T-cell (primary cell): ENCODE measurements around the gene BABAM1. TPM values are rescaled to one million over a fixed set of nuclear protein-coding genes. Genes with fewer than 3 reads are reported as not detected.

Experiments
- ATAC-seq, 4 experiments: fragments of 200-7000 bp in 3 of 4; fragments of 150-1000 bp in 1 of 4; cut with Tn5 transposase; replicated peaks in 1 of 4; 1 replicate in 3 of 4; 2 replicates in 1 of 4; pipeline ENCODE4 v1.10.0; 2021; ENCODE audit warnings: moderate library complexity in 3 of 4, mild to moderate bottlenecking in 2 of 4, moderate number of reproducible peaks in 1 of 4
- CTCF ChIA-PET, 2 donors: fragments of 300-600 bp; sonication (Branson Sonifier 250); formaldehyde crosslinking; loops; one replicate each; lab custom pipeline; 2022; ENCODE audit warnings: antibody characterized with exemption in 2 of 2; lab: Charles Lee
- POLR2A ChIA-PET, 2 donors: fragments of 300-600 bp; sonication (Branson Sonifier 250); formaldehyde crosslinking; loops; one replicate each; lab custom pipeline; 2022; ENCODE audit warnings: antibody characterized with exemption in 2 of 2; lab: Charles Lee
- DNase-seq, 35 experiments: peaks; one replicate each; pipeline versions ENCODE4 v3.0.0 to v3.0.0-alpha.2; 2013 to 2023
- H3K27ac ChIP-seq: one replicate; pipeline ENCODE4 v1.5.1; 2013; ENCODE audit warnings: low read length
- H3K27me3 ChIP-seq, 2 experiments: replicated peaks in 1 of 2; 1 replicate in 1 of 2; 2 replicates in 1 of 2; pipeline versions ENCODE4 v1.6.1 to v1.7.0; 2013; ENCODE audit warnings: low read length in 1 of 2, mixed read lengths in 1 of 2; ENCODE audit not compliant: control insufficient read depth in 2 of 2, insufficient read depth in 2 of 2; ENCODE audit errors: extremely low read depth in 1 of 2
- H3K36me3 ChIP-seq, 2 donors: 1 replicate in 1 of 2; 2 replicates in 1 of 2; pipeline versions ENCODE4 v1.6.1 to v1.7.0; 2013; ENCODE audit warnings: low read length in 1 of 2; ENCODE audit not compliant: control insufficient read depth in 2 of 2, insufficient read depth in 1 of 2; ENCODE audit errors: extremely low read depth in 1 of 2
- H3K4me1 ChIP-seq, 2 experiments: 1 replicate in 1 of 2; 2 replicates in 1 of 2; pipeline versions ENCODE4 v1.6.1 to v1.7.0; 2013; ENCODE audit warnings: low read length in 2 of 2, mixed read lengths in 1 of 2; ENCODE audit not compliant: insufficient read depth in 2 of 2, control insufficient read depth in 1 of 2; ENCODE audit errors: extremely low read depth in 1 of 2
- H3K4me3 ChIP-seq, 2 donors: 1 replicate in 1 of 2; 2 replicates in 1 of 2; pipeline versions ENCODE4 v1.5.1 to v1.7.0; 2013; ENCODE audit warnings: mild to moderate bottlenecking in 2 of 2, low read length in 1 of 2, moderate library complexity in 1 of 2; ENCODE audit not compliant: control insufficient read depth in 1 of 2; ENCODE audit errors: extremely low read depth in 1 of 2
- H3K9me3 ChIP-seq: 2 replicates; pipeline ENCODE4 v1.7.0; 2013
- H3K27ac Mint-ChIP-seq, 2 donors: one replicate each; pipeline ENCODE4 v1.8.0; 2020 to 2021; ENCODE audit warnings: mild to moderate bottlenecking in 2 of 2, mixed read lengths in 2 of 2
- H3K27me3 Mint-ChIP-seq, 2 donors: one replicate each; pipeline ENCODE4 v1.8.0; 2021 to 2022; ENCODE audit warnings: mixed read lengths in 2 of 2
- H3K36me3 Mint-ChIP-seq: one replicate; pipeline ENCODE4 v1.8.0; 2021; ENCODE audit warnings: mixed read lengths
- H3K4me1 Mint-ChIP-seq, 3 donors: one replicate each; pipeline ENCODE4 v1.8.0; 2020 to 2022; ENCODE audit warnings: mixed read lengths in 3 of 3, mild to moderate bottlenecking in 1 of 3
- H3K4me3 Mint-ChIP-seq, 3 donors: one replicate each; pipeline ENCODE4 v1.8.0; 2020 to 2022; ENCODE audit warnings: mild to moderate bottlenecking in 3 of 3, mixed read lengths in 3 of 3, moderate library complexity in 3 of 3
- H3K9me3 Mint-ChIP-seq, 3 donors: one replicate each; pipeline ENCODE4 v1.8.0; 2020 to 2022; ENCODE audit warnings: mixed read lengths in 3 of 3
- WGBS: methylation state at CpG from one replicate; pipeline ENCODE4 v1.1.5; 2013; ENCODE audit warnings: missing lambda C conversion rate; ENCODE audit not compliant: insufficient coverage; 5-methylcytosine and 5-hydroxymethylcytosine counted together
- total RNA-seq, 35 experiments: library from RNA in 6 of 35; stranded (reverse) in 6 of 35; fragments of 120-200 nt in 1 of 35; gene quantifications; one replicate each; pipeline versions ENCODE4 v1.2.1 to v1.2.4 and lab custom pipeline; 2013 to 2026

The BABAM1 gene
- total RNA-seq, 5 donors from 2014 or later (not counting 1 experiment from before 2014, with no cell fraction given), result 76.7 to 130 (median 117) TPM

DNA sequence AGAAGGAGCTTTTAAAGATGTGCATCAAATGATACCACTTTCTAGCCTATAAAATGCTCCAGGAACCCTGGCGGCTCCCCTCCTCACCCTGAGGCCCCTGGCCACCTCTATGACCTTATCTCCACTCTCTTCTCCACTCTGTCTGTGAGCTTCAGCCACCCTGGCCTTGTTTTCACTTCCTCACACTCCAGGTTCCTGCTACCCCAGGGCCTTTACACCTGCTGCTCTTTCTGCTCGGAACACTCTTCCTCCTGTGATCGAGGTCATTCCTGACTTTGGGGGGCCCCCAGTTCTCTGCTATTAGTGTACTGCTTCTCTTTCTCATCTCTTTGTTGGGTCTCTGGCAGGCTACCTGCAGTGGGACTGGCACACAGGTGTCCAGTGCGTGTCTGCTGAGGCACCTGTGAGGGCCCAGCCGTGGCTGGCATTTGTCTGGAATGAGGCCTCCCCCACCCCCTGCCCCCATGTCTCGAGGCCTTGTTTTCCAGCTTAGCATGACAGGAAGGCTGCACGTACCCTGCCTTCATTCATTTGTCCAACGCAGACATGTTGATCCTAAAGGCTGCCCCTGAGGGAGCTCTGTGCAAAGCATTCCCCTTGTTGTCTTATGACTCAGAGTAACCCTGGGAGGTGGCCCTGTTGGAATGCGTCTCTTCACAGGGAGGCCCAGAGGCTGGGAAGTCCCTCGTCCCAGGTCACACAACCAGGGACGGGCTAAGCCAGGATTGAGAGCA is 44.4 kb downstream of the BABAM1 start:
- Mint-ChIP-seq H3K27me3 (no peaks in the 10 kb centered on the region), H3K4me1 (peaks cover 32 to 40% (median 38%) of the 10 kb centered on the region in 3 donors), H3K9me3 (no peaks in the 10 kb centered on the region), H3K27ac (peak overlapping the region in 1 of 2 donors; percentile 44), H3K4me3 (peak overlapping the region; percentile 41 to 96 (median 60)), H3K36me3 (peaks cover 14% of the 10 kb centered on the region)
- Histone ChIP-seq H3K27me3 (no peaks in the 10 kb centered on the region), H3K4me1 (peaks cover 6 to 41% of the 10 kb centered on the region in 2 experiments), H3K27ac (no peak overlapping the region), H3K36me3 (peaks cover 10 to 34% of the 10 kb centered on the region in 2 donors), H3K9me3 (no peaks in the 10 kb centered on the region), H3K4me3 (no peak overlapping the region)
- WGBS, result 92% methylated on average over 10 of the region's 11 CpGs
- CTCF ChIA-PET, result interaction anchor here in 1 of 2 donors (0.5 to 0.6 kb wide), 2 partner anchors 15 to 27 kb away, joined by 7 to 9 read pairs; no protein-coding TSS in a partner anchor
- POLR2A ChIA-PET, result no interaction called here
- DNase-seq, result no peak
- ATAC-seq, result no peak

GRCh38 chr19:17312189-17313113 is 45.2 kb downstream of the BABAM1 start:
- Histone ChIP-seq H3K27me3 (no peaks in the 10 kb centered on the region), H3K4me3 (no peak overlapping the region), H3K27ac (no peak overlapping the region), H3K4me1 (peaks cover 6 to 38% of the 10 kb centered on the region in 2 experiments), H3K36me3 (peaks cover 10 to 34% of the 10 kb centered on the region in 2 donors), H3K9me3 (no peaks in the 10 kb centered on the region)
- H3K9me3 Mint-ChIP-seq, result no peaks in the 10 kb centered on the region
- peak overlapping the region in 1 of 3 donors; percentile 96 for H3K4me3 Mint-ChIP-seq
- no peaks in the 10 kb centered on the region for H3K27me3 Mint-ChIP-seq
- ATAC-seq (no peak), DNase-seq (no peak)
- H3K4me1 Mint-ChIP-seq, result peaks cover 32 to 37% (median 34%) of the 10 kb centered on the region in 3 donors
- CTCF ChIA-PET, result interaction anchor here in 1 of 2 donors (0.6 kb wide), 2 partner anchors 28 to 649 kb away, joined by 5 to 9 read pairs; no protein-coding TSS in a partner anchor
- POLR2A ChIA-PET, result interaction anchor here (0.5 to 0.6 kb wide), 2 partner anchors 25 to 122 kb away, joined by 3 read pairs; no protein-coding TSS in a partner anchor
- no peak overlapping the region for H3K27ac Mint-ChIP-seq
- WGBS, result 96% methylated on average over 17 of the region's 20 CpGs
- H3K36me3 Mint-ChIP-seq, result peaks cover 14% of the 10 kb centered on the region

DNA sequence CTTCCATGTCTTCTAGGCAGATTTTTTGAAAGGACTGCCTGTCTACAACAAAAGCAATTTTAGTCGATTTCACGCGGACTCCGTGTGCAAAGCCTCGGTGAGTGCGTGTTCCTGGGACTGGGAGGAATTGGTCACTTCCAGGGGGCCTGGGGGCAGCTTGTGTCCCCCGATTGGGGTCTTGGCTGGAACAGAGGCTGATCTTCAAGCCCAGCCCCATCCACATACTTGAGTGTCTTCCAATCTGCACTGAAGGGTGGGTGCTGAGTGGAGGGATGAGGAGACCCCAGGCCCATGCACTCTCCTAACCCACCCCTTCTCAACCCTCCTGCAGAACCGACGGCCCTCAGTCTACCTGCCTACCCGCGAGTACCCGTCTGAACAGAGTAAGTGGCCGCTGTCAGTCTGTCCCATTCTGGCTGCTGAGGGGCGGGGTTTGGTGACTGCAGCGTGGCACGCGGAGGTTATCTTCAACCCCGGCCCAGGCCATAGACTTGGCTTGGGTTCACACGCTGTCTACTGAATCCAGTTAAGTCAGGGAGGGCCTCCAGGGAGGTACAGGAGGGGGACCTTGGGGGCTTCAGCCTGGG is 46.9 kb downstream of the BABAM1 start:
- CTCF ChIA-PET, result no interaction called here

DNA sequence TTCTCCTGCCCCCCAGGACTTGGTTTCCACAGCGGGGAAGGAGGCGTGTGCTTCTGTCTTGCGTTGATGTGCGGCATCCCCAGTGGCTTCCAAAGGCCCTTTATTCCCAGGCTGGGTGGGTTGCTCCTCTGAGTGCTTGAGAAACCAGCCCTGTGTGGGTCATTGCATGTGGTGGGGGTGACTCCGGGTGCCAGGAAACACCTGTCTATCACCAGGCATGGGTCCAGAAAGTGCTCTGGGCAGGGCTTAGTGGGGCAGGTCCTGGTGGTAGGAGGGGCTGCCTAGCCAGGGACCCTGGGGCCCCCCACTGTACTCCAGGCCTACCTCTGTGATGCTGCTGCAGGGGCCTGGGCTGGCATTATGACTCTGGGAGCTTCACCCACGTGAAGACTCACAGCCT is 51.7 kb downstream of the BABAM1 start:
- POLR2A ChIA-PET, result no interaction called here
- no peaks in the 10 kb centered on the region for H3K9me3 ChIP-seq
- H3K4me1 Mint-ChIP-seq, result peaks cover 4 to 12% (median 7%) of the 10 kb centered on the region in 3 donors
- no peak overlapping the region for H3K4me3 Mint-ChIP-seq
- no peak for ATAC-seq
- CTCF ChIA-PET, result no interaction called here
- 64% methylated on average over 2 of the region's 6 CpGs for whole genome bisulfite sequencing
- H3K27me3 Mint-ChIP-seq, result no peaks in the 10 kb centered on the region
- no peaks in the 10 kb centered on the region for H3K27me3 ChIP-seq
- no peaks in the 10 kb centered on the region for H3K9me3 Mint-ChIP-seq
- H3K27ac Mint-ChIP-seq, result no peak overlapping the region
- peaks cover 0 to 14% of the 10 kb centered on the region in 2 experiments for H3K4me1 ChIP-seq
- no peak overlapping the region for H3K4me3 ChIP-seq
- peaks cover 21% of the 10 kb centered on the region for H3K36me3 Mint-ChIP-seq
- no peak overlapping the region for H3K27ac ChIP-seq
- no peak for DNase-seq
- H3K36me3 ChIP-seq, result peaks cover 26 to 40% of the 10 kb centered on the region in 2 donors

More for the DNA sequence above, 46.9 kb downstream of the BABAM1 start:
- H3K4me3 Mint-ChIP-seq, result no peak overlapping the region
- ATAC-seq (no peak), DNase-seq (no peak)
- Histone ChIP-seq H3K27me3 (no peaks in the 10 kb centered on the region), H3K9me3 (no peaks in the 10 kb centered on the region), H3K36me3 (peaks cover 14 to 37% of the 10 kb centered on the region in 2 donors), H3K4me3 (no peak overlapping the region), H3K27ac (no peak overlapping the region), H3K4me1 (peaks cover 6 to 34% of the 10 kb centered on the region in 2 experiments)
- peaks cover 21 to 28% (median 25%) of the 10 kb centered on the region in 3 donors for H3K4me1 Mint-ChIP-seq
- H3K9me3 Mint-ChIP-seq, result no peaks in the 10 kb centered on the region
- H3K36me3 Mint-ChIP-seq, result peaks cover 14% of the 10 kb centered on the region
- POLR2A ChIA-PET, result interaction anchor here in 1 of 2 donors (0.6 kb wide), 1 partner anchor 19 kb away, joined by 4 read pairs; no protein-coding TSS in a partner anchor
- H3K27ac Mint-ChIP-seq, result no peak overlapping the region
- H3K27me3 Mint-ChIP-seq, result no peaks in the 10 kb centered on the region
- WGBS, result 97% methylated on average over 13 of the region's 19 CpGs

DNA sequence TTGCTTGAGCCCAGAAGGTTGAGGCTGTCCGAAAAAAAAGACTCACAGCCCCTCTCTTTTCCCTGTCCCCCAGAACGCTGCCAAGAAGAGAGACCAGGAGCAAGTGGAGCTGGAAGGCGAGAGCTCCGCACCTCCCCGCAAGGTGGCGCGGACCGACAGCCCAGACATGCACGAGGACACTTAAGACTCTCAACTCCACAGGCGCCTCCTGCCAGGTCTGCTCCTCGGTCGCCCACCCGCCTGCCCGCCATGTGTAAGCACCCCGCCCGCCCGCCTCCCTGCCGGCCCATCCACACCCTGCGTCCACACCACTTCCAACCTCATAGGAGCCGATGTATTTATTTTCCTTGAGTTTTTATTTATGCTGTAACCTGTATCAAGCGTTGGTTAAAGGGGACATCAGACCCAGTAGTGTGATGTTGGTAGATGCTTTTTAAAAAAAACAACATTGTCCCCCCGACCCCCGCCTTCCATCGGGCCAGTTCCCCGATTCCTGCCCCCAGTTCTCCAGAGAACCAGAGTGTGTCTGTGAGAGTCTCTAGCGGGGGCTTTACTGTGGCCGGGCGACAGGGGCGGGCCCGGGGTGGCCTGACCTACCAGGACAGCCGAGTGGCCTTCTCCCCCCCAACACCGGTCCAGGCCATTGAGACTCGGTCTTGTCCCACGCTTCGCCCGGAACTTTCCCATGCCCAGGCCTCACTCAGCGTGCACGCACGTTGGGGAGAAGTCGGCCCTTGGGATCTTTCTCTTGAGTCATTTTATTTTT is 52.4 kb downstream of the BABAM1 start:
- ChIA-PET CTCF (interaction anchor here in 1 of 2 donors (0.5 kb wide), 1 partner anchor 230 kb away, joined by 6 read pairs; no protein-coding TSS in a partner anchor), POLR2A (no interaction called here)
- Mint-ChIP-seq H3K4me3 (no peak overlapping the region), H3K4me1 (peaks cover 4 to 12% (median 7%) of the 10 kb centered on the region in 3 donors), H3K27ac (no peak overlapping the region), H3K27me3 (no peaks in the 10 kb centered on the region), H3K9me3 (no peaks in the 10 kb centered on the region), H3K36me3 (peaks cover 21% of the 10 kb centered on the region)
- DNase-seq, result no peak
- Histone ChIP-seq H3K4me1 (peaks cover 0 to 19% of the 10 kb centered on the region in 2 experiments), H3K4me3 (no peak overlapping the region), H3K36me3 (peaks cover 24 to 33% of the 10 kb centered on the region in 2 donors), H3K27ac (no peak overlapping the region), H3K9me3 (no peaks in the 10 kb centered on the region), H3K27me3 (no peaks in the 10 kb centered on the region)
- ATAC-seq, result no peak
- WGBS, result 94% methylated on average over 24 of the region's 40 CpGs
